Transverse colon (tissue), 4 donors: ENCODE results near the gene ANKLE1.

Experiments
- CTCF ChIP-seq, 5 experiments: fragments of 200-600 bp in 3 of 5; fragments of 450-650 bp in 2 of 5; sonication (generic) in 3 of 5; IDR thresholded peaks; 1 replicate in 2 of 5; 2 replicates in 3 of 5; pipeline ENCODE4 v1.5.1; 2016 to 2017; ENCODE audit warnings: antibody characterized with exemption in 5 of 5, inconsistent platforms in 3 of 5, mild to moderate bottlenecking in 2 of 5, moderate library complexity in 1 of 5
- EP300 ChIP-seq: sonication (generic); formaldehyde crosslinking; IDR thresholded peaks from one replicate; pipeline ENCODE4 v1.6.1; 2017; ENCODE audit warnings: antibody characterized with exemption, low read depth
- POLR2AphosphoS5 ChIP-seq, 3 donors: sonication (generic); formaldehyde crosslinking; IDR thresholded peaks; one replicate each; pipeline ENCODE4 v1.6.1; 2016; ENCODE audit warnings: antibody characterized with exemption in 3 of 3

GRCh38 chr19:17237747-17238706 lies 43.7 kb upstream of the ANKLE1 start:
- TF ChIP-seq POLR2AphosphoS5 (IDR thresholded peaks at IDR 0.05) = no peak
- no peak for TF ChIP-seq CTCF (IDR thresholded peaks at IDR 0.05)
- TF ChIP-seq EP300 = no peak
